Measurements from ENCODE around the gene GYG1.

The GYG1 gene

DNA sequence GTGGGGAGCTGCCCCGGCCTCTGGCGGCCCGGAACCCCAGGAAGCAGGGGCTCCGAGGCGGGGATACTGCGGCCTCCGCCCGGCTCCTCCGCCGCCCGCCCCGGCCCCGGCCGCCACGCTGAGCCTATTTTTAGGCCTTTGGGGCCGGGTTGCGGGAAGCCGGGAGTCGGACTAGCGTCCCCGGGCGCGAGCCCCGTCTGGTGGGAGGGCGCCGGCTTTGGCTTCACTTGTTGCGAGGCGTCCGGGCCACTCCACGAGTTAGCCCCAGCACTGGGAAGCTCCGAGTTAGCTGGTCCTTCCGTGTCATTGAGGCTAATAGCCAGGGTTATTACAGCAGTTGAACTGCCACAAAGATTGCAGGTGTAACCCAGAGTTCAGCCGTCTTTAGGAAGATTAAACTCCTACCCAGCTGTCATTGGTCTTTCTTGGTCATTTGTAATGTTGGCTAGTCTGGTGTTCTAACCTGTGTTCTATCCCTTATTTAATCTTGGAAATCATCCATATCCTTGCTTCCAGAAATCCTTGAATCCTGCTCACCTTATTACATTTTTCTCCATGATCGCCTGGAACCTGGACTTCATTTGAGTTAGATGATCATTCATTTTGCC, 791 bp downstream of the GYG1 start:
- DNase-seq, result no peak

DNA sequence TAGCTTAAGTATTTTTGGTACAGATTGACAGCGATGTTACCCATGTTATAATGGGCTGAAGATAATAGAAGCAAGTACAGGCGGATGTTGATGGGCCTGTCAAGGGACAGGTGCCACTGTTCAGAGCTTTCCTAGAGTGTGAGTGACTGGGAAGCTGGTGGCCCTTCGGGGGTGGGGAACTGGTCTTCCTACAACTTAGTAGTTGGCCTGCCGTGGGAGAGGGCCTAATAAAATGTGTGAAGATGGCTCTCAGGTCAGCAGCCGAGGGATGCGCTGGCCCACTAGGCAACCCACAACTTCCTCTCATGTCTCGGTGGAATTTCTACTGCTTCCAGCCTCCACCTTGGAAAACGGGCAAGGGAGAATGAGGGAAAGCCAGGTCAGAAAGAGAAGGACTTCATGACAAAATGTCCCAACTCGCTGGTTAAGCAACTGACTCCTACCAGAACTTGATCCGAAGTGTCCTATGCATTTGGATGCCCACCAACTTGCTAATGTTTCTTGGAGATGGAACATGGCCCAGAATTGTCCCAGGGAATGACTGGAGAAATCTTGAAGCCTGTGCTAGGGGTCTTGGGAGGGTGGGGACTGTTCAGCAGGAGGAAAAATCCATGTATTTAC, 1.4 kb downstream of the GYG1 start:
- DNase-seq, result no peak

DNA sequence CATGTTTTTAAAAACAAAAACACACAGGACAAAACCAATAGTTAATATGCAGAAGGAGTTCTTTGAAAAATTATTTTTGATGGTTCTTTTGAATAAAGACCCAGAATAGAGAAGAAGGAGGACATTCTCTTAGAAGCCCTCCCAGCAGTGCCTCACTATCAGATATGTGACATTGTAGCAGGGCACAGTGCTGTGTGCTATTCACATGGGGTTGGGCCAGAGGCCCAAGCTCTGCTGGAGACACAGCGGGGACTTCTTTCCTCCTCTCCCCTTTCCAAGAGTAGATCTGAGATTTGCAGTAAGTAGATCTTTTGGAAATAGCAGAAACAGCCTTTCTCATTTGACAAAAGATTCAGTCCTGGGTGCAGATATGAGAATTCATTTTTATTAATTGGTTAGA, 6.3 kb downstream of the GYG1 start:
- no peak for DNase-seq

DNA sequence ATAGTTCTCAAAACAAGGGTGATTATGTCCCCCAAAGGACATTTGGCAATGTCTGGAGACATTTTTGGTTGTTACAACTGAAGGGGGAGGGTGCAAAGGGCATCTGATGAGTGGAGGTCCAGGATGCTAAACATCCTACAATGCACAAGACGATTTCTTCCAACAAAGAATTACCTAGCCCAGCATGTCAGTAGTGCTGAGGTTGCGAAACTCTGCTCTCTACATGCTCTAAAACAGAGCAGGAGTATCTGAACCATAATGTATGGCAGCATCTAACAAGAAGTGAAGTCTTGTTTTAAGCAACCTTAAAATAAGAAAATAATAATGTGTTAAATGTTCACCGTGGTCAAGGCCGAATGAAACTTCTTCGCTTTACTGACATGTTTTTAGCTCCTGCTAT, 7.0 kb downstream of the GYG1 start:
- DNase-seq, result no peak

GRCh38 chr3:148998715-148999423, 7.5 kb downstream of the GYG1 start:
- DNase-seq, result no peak

- DNase-seq, result no peak
Measured at GRCh38 chr3:148999806-149000205, 8.5 kb downstream of the GYG1 start.

GRCh38 chr3:149000206-149000745, 8.9 kb downstream of the GYG1 start:
- no peak for DNase-seq

DNA sequence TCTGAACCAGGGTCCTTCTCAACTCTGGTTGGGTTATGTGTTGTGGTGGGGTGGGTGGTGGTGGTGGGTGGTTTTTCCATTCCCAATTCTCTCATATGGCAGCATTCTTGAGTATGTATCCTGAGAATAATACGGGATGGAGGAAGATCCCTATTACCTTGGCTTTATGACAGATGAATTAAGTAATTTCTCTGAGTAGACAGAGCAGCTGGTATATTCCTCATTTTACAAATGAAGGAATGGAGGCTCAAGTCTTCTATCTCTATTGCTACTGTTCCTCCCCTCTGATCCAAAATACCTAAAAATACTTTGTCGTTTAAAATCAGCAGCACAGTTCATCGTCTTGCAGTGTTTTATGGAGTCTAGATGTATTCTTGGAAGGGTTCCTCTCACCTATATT, 10.4 kb downstream of the GYG1 start:
- DNase-seq, result no peak

DNA sequence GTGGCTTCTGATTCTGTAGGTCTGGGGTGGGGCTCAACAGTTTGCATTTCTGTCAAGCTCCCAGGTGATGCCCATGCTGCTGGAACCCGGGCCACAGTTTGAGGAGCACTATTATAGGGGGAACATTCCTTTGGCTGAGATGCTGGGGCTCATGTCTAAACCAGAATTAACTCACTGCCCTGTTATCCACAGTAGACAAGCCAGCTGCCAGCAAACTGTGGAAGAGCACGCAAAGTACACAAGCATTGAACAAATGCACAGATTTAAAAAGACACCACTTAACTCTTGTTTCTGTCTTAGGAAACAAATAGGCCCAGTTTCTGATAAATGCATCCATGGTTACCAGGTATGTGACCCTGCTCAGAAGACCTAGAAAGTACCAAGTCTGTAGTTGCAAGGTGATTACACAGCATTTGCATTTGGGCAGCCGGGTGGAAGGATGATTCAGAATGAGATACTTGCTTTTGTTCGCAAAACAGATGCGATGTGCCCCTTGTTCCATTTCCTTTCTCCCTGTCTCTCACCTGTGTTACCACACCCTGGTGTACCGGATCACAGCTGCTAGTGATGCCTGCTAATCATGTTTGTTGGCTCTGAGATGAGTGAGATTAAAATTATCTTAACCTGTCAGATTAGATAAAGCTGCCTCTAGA, 12.4 kb downstream of the GYG1 start:
- no peak for DNase-seq

DNA sequence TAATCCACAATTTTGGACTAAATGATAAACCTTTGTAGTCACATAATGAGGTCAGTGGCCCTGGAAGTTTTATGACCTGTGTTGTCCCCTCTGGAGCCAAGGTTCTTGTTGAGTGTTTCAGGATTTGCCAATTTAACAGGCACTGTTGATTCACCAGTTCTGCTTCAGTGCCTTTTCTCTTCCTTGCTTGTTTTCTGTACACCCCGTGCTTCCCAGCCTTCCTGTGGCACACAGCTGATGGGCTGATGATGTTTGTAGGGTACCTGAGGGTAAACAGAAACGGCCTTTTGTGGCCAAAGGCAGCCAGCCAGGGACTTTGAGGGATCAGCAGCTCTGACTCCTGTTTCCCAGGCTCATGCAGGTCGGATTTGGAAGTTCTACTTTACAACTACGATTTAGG, 13.3 kb downstream of the GYG1 start:
- DNase-seq, result peak; percentile 82

- DNase-seq, result no peak
Measured at GRCh38 chr3:149005416-149005815, 14.1 kb downstream of the GYG1 start.

- DNase-seq, result no peak
Measured at GRCh38 chr3:149007567-149008257, 16.4 kb downstream of the GYG1 start.

DNA sequence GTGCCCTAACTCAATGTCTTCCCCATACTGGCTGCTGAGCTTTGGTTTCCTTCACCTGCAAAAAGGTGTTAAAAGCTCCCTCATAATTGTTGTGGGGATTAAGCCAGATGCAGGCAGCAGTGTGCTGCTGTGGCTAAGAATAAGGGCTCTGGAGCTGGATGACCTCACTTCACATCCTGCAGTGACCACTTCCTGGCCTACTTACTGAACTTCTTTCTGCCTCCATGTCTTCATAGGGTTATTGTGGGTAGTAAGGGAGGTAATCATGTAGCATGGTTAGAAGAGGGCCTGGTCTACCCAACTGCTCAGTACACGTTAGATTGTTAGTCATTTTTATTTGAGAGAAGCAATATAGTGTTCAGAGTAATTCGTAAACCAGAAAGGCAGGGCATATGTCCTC, 18.4 kb downstream of the GYG1 start:
- DNase-seq, result no peak

DNA sequence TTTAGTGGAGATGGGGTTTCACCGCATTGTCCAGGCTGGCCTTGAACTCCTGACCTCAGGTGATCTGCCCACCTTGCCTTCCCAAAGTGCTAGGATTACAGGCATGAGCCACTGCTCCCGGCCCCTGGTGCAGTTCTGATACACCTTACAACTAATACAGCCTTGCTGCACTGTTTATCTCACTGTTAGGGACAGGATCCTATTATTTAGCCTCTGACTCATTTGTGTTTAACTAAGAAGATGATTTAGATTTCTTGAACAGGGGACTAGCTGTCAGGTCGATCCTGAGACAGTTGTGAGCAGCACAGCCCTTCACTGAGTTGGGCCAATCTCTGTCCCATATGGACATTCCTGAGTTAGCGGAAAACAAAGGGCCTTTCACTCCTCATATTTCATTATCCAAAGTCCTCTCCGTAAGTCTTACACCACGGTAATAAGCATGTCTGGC, 19.2 kb downstream of the GYG1 start:
- DNase-seq, result no peak

DNA sequence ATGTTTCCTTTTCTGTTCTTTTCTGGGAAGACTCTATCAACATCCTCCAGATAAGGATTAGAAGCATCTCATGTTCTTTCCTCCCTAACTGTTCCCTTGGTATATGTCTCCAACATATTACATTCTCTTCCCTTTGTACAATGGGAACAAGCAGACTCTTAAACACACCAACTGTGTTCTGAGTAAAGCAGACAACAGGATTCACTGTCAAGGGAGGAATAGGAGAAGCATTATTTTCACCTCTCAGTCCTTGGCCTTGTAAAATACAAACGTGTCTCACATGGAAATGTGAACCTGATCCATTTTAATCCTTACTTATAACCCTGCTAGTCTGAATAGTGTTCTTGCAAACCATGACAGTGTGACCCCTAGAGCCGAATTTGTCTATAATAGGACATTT, 19.6 kb downstream of the GYG1 start:
- no peak for DNase-seq

DNA sequence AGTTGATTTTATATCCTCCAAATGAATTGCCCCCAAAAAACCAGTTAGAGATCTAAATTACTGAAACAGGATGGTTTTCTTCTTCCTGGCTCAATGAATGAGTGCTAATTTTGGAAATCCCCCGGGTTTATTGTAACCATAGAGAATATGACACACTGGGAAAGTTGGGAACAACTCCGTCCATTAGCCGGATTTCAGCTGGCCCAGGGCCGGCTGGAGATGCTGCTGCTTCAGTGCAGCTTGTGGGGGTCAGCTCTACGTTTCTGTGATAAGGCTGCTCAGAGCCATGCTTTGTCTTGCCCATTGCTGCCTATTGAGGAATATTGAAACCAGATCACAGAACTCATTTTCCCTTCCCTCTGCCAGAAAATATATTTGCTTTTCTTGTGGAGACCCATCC, 20.3 kb downstream of the GYG1 start:
- no peak for DNase-seq

DNA sequence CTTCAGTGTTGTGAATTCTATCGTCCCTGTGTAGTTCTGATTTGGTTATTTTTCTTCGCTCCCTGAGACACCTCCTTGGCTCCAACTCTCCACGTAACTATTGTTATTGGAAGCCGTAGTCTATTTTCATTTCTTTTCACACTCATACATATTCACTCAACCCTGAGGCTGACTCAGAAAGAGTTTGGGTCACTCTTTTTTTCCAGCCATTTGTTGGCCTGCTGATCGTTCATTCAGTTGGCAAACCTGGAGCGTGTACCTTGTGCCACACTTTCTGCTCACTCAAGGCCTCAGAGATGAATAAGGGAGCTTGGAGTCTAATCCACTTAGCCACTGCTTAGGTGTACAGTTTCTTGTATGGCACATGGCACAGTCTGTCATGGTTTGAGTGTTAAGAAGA, 22.4 kb downstream of the GYG1 start:
- no peak for DNase-seq

DNA sequence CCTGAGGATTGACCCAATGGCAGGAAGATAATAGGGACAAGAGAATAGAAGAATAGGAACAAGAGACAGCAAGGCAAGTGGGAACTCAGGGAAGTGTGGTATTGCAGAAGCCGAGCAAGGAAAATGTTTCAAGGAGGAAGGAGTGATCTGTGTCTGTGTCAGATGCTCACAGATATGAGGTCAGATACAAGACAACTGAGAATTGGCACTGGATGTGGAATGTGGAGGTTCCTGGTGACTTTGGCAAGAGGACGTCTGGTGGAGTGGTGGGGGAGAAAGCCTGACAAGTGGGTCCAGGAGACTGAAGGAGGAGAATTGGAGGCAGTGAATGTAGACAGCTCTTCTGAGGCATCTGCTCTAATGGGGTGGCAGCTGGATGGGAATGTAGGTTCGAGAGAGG, 24.1 kb downstream of the GYG1 start:
- no peak for DNase-seq

- DNase-seq, result no peak
Measured at GRCh38 chr3:149016242-149016641, 24.9 kb downstream of the GYG1 start.

DNA sequence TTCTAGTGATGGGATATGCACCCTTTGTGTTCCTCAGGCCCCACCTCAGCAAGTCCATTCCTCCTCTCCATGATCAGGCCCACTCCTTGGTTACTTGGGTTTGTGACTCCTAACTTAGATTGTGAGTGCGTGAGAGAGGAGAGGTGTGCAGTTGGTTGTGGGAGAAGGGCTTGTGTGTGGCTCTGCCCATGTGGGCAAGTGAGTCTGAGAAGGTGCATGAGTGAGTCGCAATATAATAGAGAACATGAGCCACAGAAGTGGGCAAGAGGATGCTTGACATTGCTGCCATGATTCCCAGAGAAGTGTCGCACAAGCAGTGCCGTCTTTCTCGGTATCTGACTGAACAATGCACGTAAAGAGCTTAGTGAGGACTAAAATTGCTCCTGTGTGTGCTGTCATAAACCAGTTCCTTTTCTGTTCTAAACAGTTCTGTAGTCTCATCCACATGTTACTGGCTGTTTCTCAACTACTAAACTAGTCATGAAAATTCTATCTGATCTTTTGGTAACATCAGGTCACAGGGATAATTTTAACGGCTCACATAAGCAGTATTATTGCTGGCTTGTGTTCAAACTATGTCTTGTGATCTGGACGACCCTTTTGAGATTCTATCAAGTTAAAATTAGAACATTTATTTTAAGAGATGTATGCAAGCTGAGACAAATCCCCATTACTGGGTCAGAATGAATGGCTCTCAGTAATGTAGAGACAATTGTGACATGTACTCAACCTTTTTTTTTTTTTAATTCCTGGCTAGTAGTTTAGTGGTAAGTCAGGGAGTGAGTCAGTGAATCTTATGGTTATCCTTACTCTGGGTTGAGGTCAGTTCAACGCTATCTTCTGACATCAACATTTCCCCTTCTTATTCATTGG, 25.6 kb downstream of the GYG1 start:
- no peak for DNase-seq

GRCh38 chr3:149018247-149018646, 26.9 kb downstream of the GYG1 start:
- DNase-seq, result no peak

- no peak for DNase-seq
Measured at GRCh38 chr3:149019580-149019979, 28.2 kb downstream of the GYG1 start.
